Trophoblast cell (in vitro differentiated cells and primary cell): Measurements from ENCODE around the gene SMOC1.

Experiments
- DNase-seq, 2 donors: peaks; one replicate each; pipeline ENCODE4 v3.0.0-alpha.2; 2016
- H2AFZ ChIP-seq: 2 replicates; pipeline ENCODE4 v1.6.1; 2013; ENCODE audit warnings: low read length, moderate library complexity, mild to moderate bottlenecking; ENCODE audit not compliant: insufficient read depth, poor library complexity
- H2AK5ac ChIP-seq: 2 replicates; pipeline ENCODE4 v1.6.1; 2013; ENCODE audit warnings: mild to moderate bottlenecking, low read length
- H2BK120ac ChIP-seq: 2 replicates; pipeline ENCODE4 v1.6.1; 2013; ENCODE audit warnings: low read length, mild to moderate bottlenecking, moderate library complexity; ENCODE audit not compliant: insufficient read depth, poor library complexity
- H2BK12ac ChIP-seq: 2 replicates; pipeline ENCODE4 v1.6.1; 2013; ENCODE audit warnings: mild to moderate bottlenecking, low read length, moderate library complexity
- H2BK5ac ChIP-seq: 2 replicates; pipeline ENCODE4 v1.6.1; 2013; ENCODE audit warnings: low read length, low read depth, moderate library complexity, mild to moderate bottlenecking; ENCODE audit not compliant: poor library complexity
- H3K14ac ChIP-seq: 2 replicates; pipeline ENCODE4 v1.6.1; 2013; ENCODE audit warnings: mild to moderate bottlenecking, low read length
- H3K18ac ChIP-seq: 2 replicates; pipeline ENCODE4 v1.6.1; 2013; ENCODE audit warnings: mild to moderate bottlenecking, low read length
- H3K23ac ChIP-seq: 2 replicates; pipeline ENCODE4 v1.6.1; 2013; ENCODE audit warnings: low read length
- H3K27ac ChIP-seq: 2 replicates; pipeline ENCODE4 v1.5.1; 2013; ENCODE audit warnings: low read depth, mild to moderate bottlenecking, inconsistent platforms, low read length, moderate library complexity
- H3K27me3 ChIP-seq: 2 replicates; pipeline ENCODE4 v1.6.1; 2013; ENCODE audit warnings: inconsistent platforms, mild to moderate bottlenecking, low read length, moderate library complexity; ENCODE audit not compliant: insufficient read depth
- H3K36me3 ChIP-seq, 2 experiments: 1 replicate in 1 of 2; 2 replicates in 1 of 2; pipeline ENCODE4 v1.6.1; 2013; ENCODE audit warnings: low read length in 2 of 2, mild to moderate bottlenecking in 2 of 2, moderate library complexity in 1 of 2; ENCODE audit not compliant: insufficient read depth in 2 of 2, control insufficient read depth in 1 of 2
- H3K4ac ChIP-seq: 2 replicates; pipeline ENCODE4 v1.6.1; 2013; ENCODE audit warnings: low read depth, mild to moderate bottlenecking, low read length, moderate library complexity
- H3K4me1 ChIP-seq, 2 experiments: 1 replicate in 1 of 2; 2 replicates in 1 of 2; pipeline ENCODE4 v1.6.1; 2013; ENCODE audit warnings: low read length in 2 of 2, mild to moderate bottlenecking in 2 of 2, moderate library complexity in 1 of 2; ENCODE audit not compliant: insufficient read depth in 2 of 2, control insufficient read depth in 1 of 2
- H3K4me2 ChIP-seq: 2 replicates; pipeline ENCODE4 v1.6.1; 2013; ENCODE audit warnings: inconsistent platforms, mild to moderate bottlenecking, low read length, moderate library complexity
- H3K4me3 ChIP-seq: 2 replicates; pipeline ENCODE4 v1.5.1; 2013; ENCODE audit warnings: mild to moderate bottlenecking, low read depth, low read length, inconsistent platforms
- H3K79me1 ChIP-seq: one replicate; pipeline ENCODE4 v1.6.1; 2013; ENCODE audit warnings: low read length
- H3K79me2 ChIP-seq: 2 replicates; pipeline ENCODE4 v1.6.1; 2013; ENCODE audit warnings: low read length, mild to moderate bottlenecking; ENCODE audit not compliant: control insufficient read depth, insufficient read depth, poor library complexity
- H3K9ac ChIP-seq: 2 replicates; pipeline ENCODE4 v1.6.1; 2013; ENCODE audit warnings: mild to moderate bottlenecking, low read length
- H3K9me3 ChIP-seq: 2 replicates; pipeline ENCODE4 v1.6.1; 2013; ENCODE audit warnings: low read depth, mild to moderate bottlenecking, control low read depth, inconsistent platforms, low read length; ENCODE audit not compliant: insufficient read depth
- H4K12ac ChIP-seq: 2 replicates; pipeline ENCODE4 v1.6.1; 2013; ENCODE audit warnings: low read depth, mild to moderate bottlenecking, low read length, moderate library complexity
- H4K8ac ChIP-seq: 2 replicates; pipeline ENCODE4 v1.6.1; 2013; ENCODE audit warnings: low read depth, mild to moderate bottlenecking, low read length, moderate library complexity
- H4K91ac ChIP-seq: one replicate; pipeline ENCODE4 v1.6.1; 2013; ENCODE audit warnings: low read depth, mild to moderate bottlenecking, low read length, moderate library complexity
- WGBS: extraction: QIAGEN DNeasy Blood & Tissue Kit; methylation state at CpG from one replicate; pipeline ENCODE4 v1.1.7; 2013; ENCODE audit warnings: missing lambda C conversion rate; ENCODE audit not compliant: insufficient read length, insufficient coverage; ENCODE audit errors: extremely low coverage; 5-methylcytosine and 5-hydroxymethylcytosine counted together

Gene SMOC1

GRCh38 chr14:69989622-69990021, 110.4 kb downstream of the SMOC1 start:
- Histone ChIP-seq H2BK120ac (no peak overlapping the region), H2BK12ac (no peak overlapping the region), H3K4ac (no peak overlapping the region), H3K4me2 (no peak overlapping the region), H4K12ac (no peak overlapping the region), H3K36me3 (no peaks in the 10 kb centered on the region), H3K14ac (no peak overlapping the region), H3K79me1 (no peaks in the 10 kb centered on the region), H3K27me3 (no peaks in the 10 kb centered on the region), H3K4me3 (no peak overlapping the region), H2BK5ac (no peak overlapping the region), H3K4me1 (no peaks in the 10 kb centered on the region), H2AK5ac (no peak overlapping the region), H4K91ac (no peak overlapping the region), H2AFZ (no peak overlapping the region), H3K79me2 (no peaks in the 10 kb centered on the region), H4K8ac (no peak overlapping the region), H3K27ac (no peak overlapping the region), H3K9ac (no peak overlapping the region), H3K18ac (no peak overlapping the region), H3K23ac (no peak overlapping the region), H3K9me3 (no peaks in the 10 kb centered on the region)
- no peak for DNase-seq
- WGBS: no CpG with 5 or more reads among the region's 3 CpGs

DNA sequence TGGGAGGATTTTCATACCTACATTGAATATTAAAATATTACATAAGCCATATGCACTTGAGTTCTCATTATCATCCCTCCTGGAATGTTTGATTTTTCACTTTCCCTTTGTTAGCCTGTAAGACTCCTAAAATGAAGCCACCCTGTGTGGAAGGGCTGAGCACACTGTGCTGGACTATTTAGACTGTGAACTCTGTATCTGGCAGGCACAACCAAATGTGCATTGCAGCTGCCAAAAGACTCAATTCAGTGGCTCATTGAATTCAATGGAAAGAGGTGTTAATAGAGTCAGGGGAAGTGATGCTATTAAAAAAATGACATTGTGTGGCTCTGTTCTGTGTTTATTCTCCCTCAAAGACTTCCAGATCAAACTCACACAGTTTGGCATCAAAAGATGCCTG, 111.1 kb downstream of the SMOC1 start:
- H3K4ac ChIP-seq: no peak overlapping the region
- no peak for DNase-seq
- no peaks in the 10 kb centered on the region for H3K27me3 ChIP-seq
- no peak overlapping the region for H4K91ac ChIP-seq
- H3K79me2 ChIP-seq: no peaks in the 10 kb centered on the region
- H3K4me1 ChIP-seq: no peaks in the 10 kb centered on the region
- no peak overlapping the region for H3K23ac ChIP-seq
- H2AK5ac ChIP-seq: no peak overlapping the region
- no peak overlapping the region for H2BK12ac ChIP-seq
- H3K27ac ChIP-seq: no peak overlapping the region
- no peak overlapping the region for H3K9ac ChIP-seq
- H3K79me1 ChIP-seq: no peaks in the 10 kb centered on the region
- H2BK5ac ChIP-seq: no peak overlapping the region
- H2AFZ ChIP-seq: no peak overlapping the region
- no peak overlapping the region for H3K18ac ChIP-seq
- H2BK120ac ChIP-seq: no peak overlapping the region
- no peaks in the 10 kb centered on the region for H3K36me3 ChIP-seq
- no peak overlapping the region for H3K4me2 ChIP-seq
- H3K9me3 ChIP-seq: no peaks in the 10 kb centered on the region
- no peak overlapping the region for H3K14ac ChIP-seq
- no peak overlapping the region for H3K4me3 ChIP-seq
- H4K12ac ChIP-seq: no peak overlapping the region
- H4K8ac ChIP-seq: no peak overlapping the region

DNA sequence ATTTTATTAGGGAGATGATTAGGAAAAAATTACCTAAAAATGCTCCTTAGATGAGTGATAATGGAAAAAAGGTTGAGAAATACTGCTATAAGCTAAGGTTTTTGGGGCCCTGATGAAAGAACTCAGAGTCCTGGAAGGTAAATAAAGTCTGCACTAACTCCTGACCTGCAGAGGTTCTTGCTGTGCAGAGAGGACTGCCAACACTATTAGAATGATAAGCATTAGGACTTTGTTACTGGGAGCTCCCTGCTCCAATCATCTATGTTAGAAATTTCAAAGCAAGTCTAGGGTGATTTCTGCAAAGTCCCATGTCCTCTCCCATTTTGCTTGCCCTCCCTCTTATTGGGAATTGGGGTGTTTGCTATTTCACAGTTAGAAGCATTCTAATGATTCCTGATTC, 112.2 kb downstream of the SMOC1 start:
- H2BK5ac ChIP-seq: no peak overlapping the region
- no peak overlapping the region for H3K18ac ChIP-seq
- H2AK5ac ChIP-seq: no peak overlapping the region
- H2AFZ ChIP-seq: no peak overlapping the region
- no peak overlapping the region for H2BK12ac ChIP-seq
- H3K4ac ChIP-seq: no peak overlapping the region
- no peak overlapping the region for H4K12ac ChIP-seq
- H3K4me3 ChIP-seq: no peak overlapping the region
- no peak overlapping the region for H3K14ac ChIP-seq
- no peaks in the 10 kb centered on the region for H3K79me1 ChIP-seq
- no peak overlapping the region for H4K8ac ChIP-seq
- no peak overlapping the region for H3K27ac ChIP-seq
- no peaks in the 10 kb centered on the region for H3K79me2 ChIP-seq
- H2BK120ac ChIP-seq: no peak overlapping the region
- no peak overlapping the region for H3K23ac ChIP-seq
- H3K4me1 ChIP-seq: no peaks in the 10 kb centered on the region
- H3K36me3 ChIP-seq: no peaks in the 10 kb centered on the region
- no peak overlapping the region for H3K9ac ChIP-seq
- H3K9me3 ChIP-seq: no peaks in the 10 kb centered on the region
- H3K4me2 ChIP-seq: no peak overlapping the region
- H3K27me3 ChIP-seq: no peaks in the 10 kb centered on the region
- H4K91ac ChIP-seq: no peak overlapping the region
- no peak for DNase-seq

GRCh38 chr14:69992564-69992963, 113.3 kb downstream of the SMOC1 start:
- H3K27me3 ChIP-seq: no peaks in the 10 kb centered on the region
- no peak overlapping the region for H2AFZ ChIP-seq
- H4K91ac ChIP-seq: no peak overlapping the region
- H2BK5ac ChIP-seq: no peak overlapping the region
- no peaks in the 10 kb centered on the region for H3K79me2 ChIP-seq
- H2AK5ac ChIP-seq: no peak overlapping the region
- H3K23ac ChIP-seq: no peak overlapping the region
- no peak overlapping the region for H3K9ac ChIP-seq
- no peak overlapping the region for H3K14ac ChIP-seq
- H3K27ac ChIP-seq: no peak overlapping the region
- H3K9me3 ChIP-seq: no peaks in the 10 kb centered on the region
- H2BK12ac ChIP-seq: no peak overlapping the region
- H3K36me3 ChIP-seq: no peaks in the 10 kb centered on the region
- H3K4me2 ChIP-seq: no peak overlapping the region
- H3K18ac ChIP-seq: no peak overlapping the region
- no peaks in the 10 kb centered on the region for H3K79me1 ChIP-seq
- no peak overlapping the region for H4K12ac ChIP-seq
- H4K8ac ChIP-seq: no peak overlapping the region
- H3K4ac ChIP-seq: no peak overlapping the region
- WGBS: no CpG with 5 or more reads among the region's 3 CpGs
- no peak overlapping the region for H2BK120ac ChIP-seq
- no peak for DNase-seq
- H3K4me3 ChIP-seq: no peak overlapping the region
- H3K4me1 ChIP-seq: no peaks in the 10 kb centered on the region

- H3K23ac ChIP-seq: no peak overlapping the region
- no peaks in the 10 kb centered on the region for H3K4me1 ChIP-seq
Measured at GRCh38 chr14:69993326-69993725, 114.1 kb downstream of the SMOC1 start.

More at GRCh38 chr14:69993326-69993725, 114.1 kb downstream of the SMOC1 start:
- no peak overlapping the region for H2BK5ac ChIP-seq
- no peak overlapping the region for H3K4me3 ChIP-seq
- H4K8ac ChIP-seq: no peak overlapping the region
- no CpG with 5 or more reads among the region's 2 CpGs for WGBS
- H4K12ac ChIP-seq: no peak overlapping the region
- no peak overlapping the region for H3K4ac ChIP-seq
- H3K27me3 ChIP-seq: no peaks in the 10 kb centered on the region
- no peaks in the 10 kb centered on the region for H3K36me3 ChIP-seq
- no peak for DNase-seq
- no peak overlapping the region for H3K4me2 ChIP-seq
- no peak overlapping the region for H3K9ac ChIP-seq
- no peaks in the 10 kb centered on the region for H3K79me1 ChIP-seq
- H3K14ac ChIP-seq: no peak overlapping the region
- no peak overlapping the region for H2AK5ac ChIP-seq
- no peak overlapping the region for H3K27ac ChIP-seq
- no peak overlapping the region for H4K91ac ChIP-seq
- H3K18ac ChIP-seq: no peak overlapping the region
- H3K79me2 ChIP-seq: no peaks in the 10 kb centered on the region
- H2BK12ac ChIP-seq: no peak overlapping the region
- H3K9me3 ChIP-seq: no peaks in the 10 kb centered on the region
- H2BK120ac ChIP-seq: no peak overlapping the region
- H2AFZ ChIP-seq: no peak overlapping the region
